NT2/D1 (cell line): ENCODE data around the gene SIGLEC12.

Experiments used
- SUZ12 ChIP-seq: IDR thresholded peaks from 2 replicates; pipeline ENCODE4 v1.6.1; 2011; ENCODE audit not compliant: insufficient read length, insufficient read depth; ENCODE audit errors: extremely low read depth
- YY1 ChIP-seq: IDR thresholded peaks from 2 replicates; pipeline ENCODE4 v1.6.1; 2011; ENCODE audit not compliant: insufficient read length, insufficient read depth
- ZNF274 ChIP-seq: IDR thresholded peaks from 2 replicates; pipeline ENCODE4 v1.6.1; 2011; ENCODE audit warnings: mild to moderate bottlenecking, low read depth, low read length

DNA sequence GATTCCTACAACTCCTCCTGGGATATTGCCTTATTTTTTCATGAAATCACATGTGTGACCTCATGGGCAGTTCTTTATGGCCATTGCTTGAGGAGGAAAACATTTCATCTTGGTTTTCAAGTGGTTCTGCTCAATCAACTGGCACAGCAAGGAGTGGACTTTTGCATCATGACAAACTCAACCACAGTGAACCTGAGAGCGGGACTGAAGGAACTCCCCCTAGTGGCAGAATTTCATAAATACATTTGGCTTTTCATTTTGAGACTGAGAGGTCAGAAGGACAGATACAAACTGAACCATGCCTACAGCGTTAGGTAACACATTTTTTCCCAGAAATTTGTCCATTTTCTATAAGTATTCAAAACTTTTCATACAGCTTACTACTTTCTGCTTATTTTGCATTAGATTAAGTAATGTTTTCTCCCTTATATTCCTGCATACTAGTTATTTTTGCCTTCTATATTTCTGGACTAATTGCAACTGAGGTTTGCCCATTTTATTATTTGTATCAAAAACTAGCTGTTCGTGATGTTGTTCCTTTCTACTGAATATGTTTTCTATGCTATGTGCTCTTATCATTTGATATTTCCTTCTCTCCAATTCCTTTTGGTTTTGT is 13.4 kb upstream of the SIGLEC12 start:
- TF ChIP-seq YY1 = no peak
- no peak for TF ChIP-seq ZNF274
- no peak for TF ChIP-seq SUZ12
